OCI-LY3 (cell line): ENCODE data around the gene PGAP1.

ENCODE experiments used
- CTCF ChIP-seq: fragments of 200-600, 300-600 bp; sonication (generic); IDR thresholded peaks from 2 replicates; pipeline ENCODE4 v1.5.1; 2014; ENCODE audit warnings: antibody characterized with exemption, low read length, low read depth
- EZH2phosphoT487 ChIP-seq: fragments of 200-600 bp; shearing (Covaris generic); IDR thresholded peaks from 2 replicates; pipeline ENCODE4 v1.6.1; 2018; ENCODE audit warnings: antibody characterized with exemption, mixed run types, low read depth

GRCh38 chr2:196821195-196821594 lies 105.3 kb downstream of the PGAP1 start:
- TF ChIP-seq CTCF (no peak), EZH2phosphoT487 (no peak)
